ENCODE data around the gene RAB1B.
"Not testable (repeated sequence)": the region's sequence is repeated elsewhere in the genome, so short reads cannot be mapped to it uniquely, and the experiment has no call there.

RAB1B gene

GRCh38 chr11:66253081-66253480, 15.4 kb upstream of the RAB1B start:
- H3K9me3 Mint-ChIP-seq; DNase-seq (ENCODE audit: low spot score in 2 of 2); ATAC-seq; H3K4me3 Mint-ChIP-seq: not testable (repeated sequence)
- H3K27ac Mint-ChIP-seq: peak overlapping the region; percentile 47
- H3K36me3 Mint-ChIP-seq: peaks cover 28% of the 10 kb centered on the region
- H3K4me1 Mint-ChIP-seq: peaks cover 31% of the 10 kb centered on the region

GRCh38 chr11:66258473-66258893, 10.0 kb upstream of the RAB1B start:
- Mint-ChIP-seq H3K4me1 (peaks cover 33% of the 10 kb centered on the region), H3K27ac (peak overlapping the region; percentile 96), H3K4me3 (peak overlapping the region; percentile 87), H3K36me3 (peaks cover 56% of the 10 kb centered on the region), H3K9me3 (no peaks in the 10 kb centered on the region)
- ATAC-seq (peak; percentile 2), DNase-seq (ENCODE audit: low spot score in 2 of 2) (no peak)

GRCh38 chr11:66259225-66259624, 9.2 kb upstream of the RAB1B start:
- Mint-ChIP-seq H3K4me1 (peaks cover 30% of the 10 kb centered on the region), H3K36me3 (peaks cover 55% of the 10 kb centered on the region), H3K27ac (peak overlapping the region; percentile 96), H3K4me3 (peak overlapping the region; percentile 87), H3K9me3 (no peaks in the 10 kb centered on the region)
- DNase-seq (ENCODE audit: low spot score in 2 of 2): no peak
- no peak for ATAC-seq

- peak overlapping the region; percentile 87 for H3K4me3 Mint-ChIP-seq
- no peak for DNase-seq (ENCODE audit: low spot score in 2 of 2)
- H3K36me3 Mint-ChIP-seq: peaks cover 55% of the 10 kb centered on the region
- H3K4me1 Mint-ChIP-seq: peaks cover 30% of the 10 kb centered on the region
- H3K9me3 Mint-ChIP-seq: no peaks in the 10 kb centered on the region
- ATAC-seq: no peak
- H3K27ac Mint-ChIP-seq: peak overlapping the region; percentile 96
These were observed 8.5 kb upstream of the RAB1B start for GRCh38 chr11:66259956-66260355.

GRCh38 chr11:66261578-66261977, 6.9 kb upstream of the RAB1B start:
- H3K4me3 Mint-ChIP-seq: no peak overlapping the region

GRCh38 chr11:66262191-66262590, 6.2 kb upstream of the RAB1B start:
- H3K4me1 Mint-ChIP-seq: peaks cover 22% of the 10 kb centered on the region
- no peaks in the 10 kb centered on the region for H3K9me3 Mint-ChIP-seq
- ATAC-seq (no peak), DNase-seq (ENCODE audit: low spot score in 2 of 2) (no peak)
- H3K4me3 Mint-ChIP-seq: no peak overlapping the region
- peaks cover 52% of the 10 kb centered on the region for H3K36me3 Mint-ChIP-seq
- H3K27ac Mint-ChIP-seq: no peak overlapping the region

More at GRCh38 chr11:66261578-66261977, 6.9 kb upstream of the RAB1B start:
- no peak for ATAC-seq
- DNase-seq (ENCODE audit: low spot score in 2 of 2): no peak
- H3K27ac Mint-ChIP-seq: no peak overlapping the region
- H3K4me1 Mint-ChIP-seq: peaks cover 22% of the 10 kb centered on the region
- H3K9me3 Mint-ChIP-seq: no peaks in the 10 kb centered on the region
- peaks cover 53% of the 10 kb centered on the region for H3K36me3 Mint-ChIP-seq

- Mint-ChIP-seq H3K36me3 (peaks cover 52% of the 10 kb centered on the region), H3K27ac (peak overlapping the region; percentile 10), H3K4me3 (no peak overlapping the region), H3K4me1 (peaks cover 27% of the 10 kb centered on the region), H3K9me3 (no peaks in the 10 kb centered on the region)
- ATAC-seq: no peak
- DNase-seq (ENCODE audit: low spot score in 2 of 2): no peak
These were observed 5.7 kb upstream of the RAB1B start for GRCh38 chr11:66262696-66263095.

DNA sequence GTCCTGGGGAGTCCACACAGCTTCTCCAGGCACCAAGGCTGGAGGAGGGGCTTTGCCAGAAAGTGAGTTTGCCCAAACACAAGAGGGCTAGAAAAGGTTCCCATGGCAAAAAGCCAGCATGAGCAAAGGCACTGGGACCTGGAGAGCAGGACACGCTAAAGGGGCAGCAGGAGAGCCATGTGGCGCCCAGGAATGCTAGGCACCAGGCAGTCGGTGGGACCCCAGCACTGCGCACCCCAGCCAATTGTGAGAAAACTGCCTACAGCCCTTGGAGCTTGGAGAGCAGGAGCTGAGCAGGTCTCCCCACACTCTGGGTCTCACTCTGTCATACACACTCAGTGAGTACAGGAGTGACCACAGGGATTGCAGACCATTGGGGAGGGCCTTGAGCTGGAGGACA, 5.2 kb upstream of the RAB1B start:
- Mint-ChIP-seq H3K27ac (peak overlapping the region; percentile 10), H3K9me3 (no peaks in the 10 kb centered on the region), H3K4me3 (no peak overlapping the region), H3K4me1 (peaks cover 32% of the 10 kb centered on the region), H3K36me3 (peaks cover 55% of the 10 kb centered on the region)
- ATAC-seq: no peak
- no peak for DNase-seq (ENCODE audit: low spot score in 2 of 2)

DNA sequence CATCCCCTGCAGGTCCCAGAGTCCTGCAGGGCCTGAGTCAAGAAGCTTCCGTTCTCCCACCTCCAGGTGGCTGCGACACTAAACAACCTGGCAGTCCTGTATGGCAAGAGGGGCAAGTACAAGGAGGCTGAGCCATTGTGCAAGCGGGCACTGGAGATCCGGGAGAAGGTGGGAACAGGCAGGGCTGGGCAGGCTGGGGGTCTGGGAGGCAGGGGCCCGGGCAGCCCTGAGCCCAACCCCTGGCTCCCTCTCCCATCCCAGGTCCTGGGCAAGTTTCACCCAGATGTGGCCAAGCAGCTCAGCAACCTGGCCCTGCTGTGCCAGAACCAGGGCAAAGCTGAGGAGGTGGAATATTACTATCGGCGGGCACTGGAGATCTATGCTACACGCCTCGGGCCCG, 4.7 kb upstream of the RAB1B start:
- ATAC-seq (no peak), DNase-seq (ENCODE audit: low spot score in 2 of 2) (no peak)
- Mint-ChIP-seq H3K4me1 (peaks cover 30% of the 10 kb centered on the region), H3K36me3 (peaks cover 55% of the 10 kb centered on the region), H3K27ac (no peak overlapping the region), H3K9me3 (no peaks in the 10 kb centered on the region), H3K4me3 (no peak overlapping the region)

- peak overlapping the region; percentile 63 for H3K27ac Mint-ChIP-seq
- ATAC-seq (no peak), DNase-seq (ENCODE audit: low spot score in 2 of 2) (peak in 1 of 2 donors; percentile 50)
- H3K36me3 Mint-ChIP-seq: peaks cover 55% of the 10 kb centered on the region
- H3K4me3 Mint-ChIP-seq: no peak overlapping the region
- no peaks in the 10 kb centered on the region for H3K9me3 Mint-ChIP-seq
- H3K4me1 Mint-ChIP-seq: peaks cover 28% of the 10 kb centered on the region
These were observed 4.1 kb upstream of the RAB1B start for GRCh38 chr11:66264383-66264782.

- ATAC-seq (no peak), DNase-seq (ENCODE audit: low spot score in 2 of 2) (peak in 1 of 2 donors; percentile 63)
- Mint-ChIP-seq H3K9me3 (no peaks in the 10 kb centered on the region), H3K4me1 (peaks cover 28% of the 10 kb centered on the region), H3K4me3 (no peak overlapping the region), H3K36me3 (peaks cover 55% of the 10 kb centered on the region), H3K27ac (peak overlapping the region; percentile 63)
These were observed 3.5 kb upstream of the RAB1B start for GRCh38 chr11:66264914-66265313.

GRCh38 chr11:66265531-66266377, 2.7 kb upstream of the RAB1B start:
- peaks cover 31% of the 10 kb centered on the region for H3K4me1 Mint-ChIP-seq
- no peak overlapping the region for H3K27ac Mint-ChIP-seq
- H3K9me3 Mint-ChIP-seq: no peaks in the 10 kb centered on the region
- ATAC-seq (no peak), DNase-seq (ENCODE audit: low spot score in 2 of 2) (no peak)
- peaks cover 51% of the 10 kb centered on the region for H3K36me3 Mint-ChIP-seq
- H3K4me3 Mint-ChIP-seq: no peak overlapping the region

GRCh38 chr11:66266378-66267038, 1.9 kb upstream of the RAB1B start:
- H3K27ac Mint-ChIP-seq: peak overlapping the region; percentile 98
- ATAC-seq (no peak), DNase-seq (ENCODE audit: low spot score in 2 of 2) (no peak)
- peaks cover 36% of the 10 kb centered on the region for H3K4me1 Mint-ChIP-seq
- H3K36me3 Mint-ChIP-seq: peaks cover 51% of the 10 kb centered on the region
- no peaks in the 10 kb centered on the region for H3K9me3 Mint-ChIP-seq
- H3K4me3 Mint-ChIP-seq: peak overlapping the region; percentile 93

DNA sequence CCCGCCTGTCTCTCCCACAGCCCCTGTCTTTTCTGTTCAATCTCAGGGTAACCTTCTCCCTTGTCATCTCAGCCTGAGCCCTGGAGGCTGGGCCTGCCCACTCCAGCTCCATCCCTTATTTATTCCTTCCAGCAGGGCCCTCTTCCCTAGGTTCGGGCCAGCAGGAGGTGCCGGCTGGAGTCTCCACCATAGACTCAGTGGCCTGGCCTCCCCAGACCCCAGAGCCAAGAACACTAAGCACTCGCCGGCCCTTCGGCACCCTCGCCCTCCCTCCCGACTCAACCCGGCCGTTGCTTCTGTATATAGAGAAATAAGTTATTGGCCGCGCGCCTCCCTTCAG, 1.4 kb upstream of the RAB1B start:
- no peak for DNase-seq (ENCODE audit: low spot score in 2 of 2)
- no peaks in the 10 kb centered on the region for H3K9me3 Mint-ChIP-seq
- no peak for ATAC-seq
- H3K27ac Mint-ChIP-seq: peak overlapping the region; percentile 98
- H3K36me3 Mint-ChIP-seq: peaks cover 54% of the 10 kb centered on the region
- peaks cover 41% of the 10 kb centered on the region for H3K4me1 Mint-ChIP-seq
- peak overlapping the region; percentile 93 for H3K4me3 Mint-ChIP-seq

- Mint-ChIP-seq H3K4me3 (peak overlapping the region; percentile 93), H3K9me3 (no peaks in the 10 kb centered on the region), H3K4me1 (peaks cover 47% of the 10 kb centered on the region), H3K36me3 (peaks cover 54% of the 10 kb centered on the region), H3K27ac (peak overlapping the region; percentile 98)
- DNase-seq (ENCODE audit: low spot score in 2 of 2) (peak; percentile 82 to 91), ATAC-seq (peak; percentile 68)
These were observed 828 bp upstream of the RAB1B start for GRCh38 chr11:66267379-66268243.
